MM.1S (cell line): ENCODE measurements around the gene AREL1.

ENCODE experiments used
- CTCF ChIP-seq: fragments of 300-600 bp; sonication (generic); IDR thresholded peaks from 2 replicates; pipeline ENCODE4 v1.5.1; 2016; ENCODE audit warnings: antibody characterized with exemption, low read length, mixed read lengths
- EZH2 ChIP-seq: fragments of 300-600 bp; sonication (generic); optimal IDR thresholded peaks from 2 replicates; pipeline ENCODE3; 2017; ENCODE audit warnings: low read depth, mild to moderate bottlenecking, antibody characterized with exemption, low read length, mixed read lengths
- EZH2phosphoT487 ChIP-seq: fragments of 300-600 bp; sonication (generic); IDR thresholded peaks from 2 replicates; pipeline ENCODE4 v1.6.1; 2018; ENCODE audit warnings: antibody characterized with exemption, low read length

- no peak for TF ChIP-seq EZH2
- no peak for TF ChIP-seq CTCF
- no peak for TF ChIP-seq EZH2phosphoT487
These were observed 21.4 kb downstream of the AREL1 start for GRCh38 chr14:74691456-74691855.
